MM.1S (cell line): ENCODE results near the gene AFAP1.

Experiments
- CTCF ChIP-seq: fragments of 300-600 bp; sonication (generic); IDR thresholded peaks from 2 replicates; pipeline ENCODE4 v1.5.1; 2016; ENCODE audit warnings: antibody characterized with exemption, low read length, mixed read lengths
- EZH2 ChIP-seq: fragments of 300-600 bp; sonication (generic); optimal IDR thresholded peaks from 2 replicates; pipeline ENCODE3; 2017; ENCODE audit warnings: low read depth, mild to moderate bottlenecking, antibody characterized with exemption, low read length, mixed read lengths
- EZH2phosphoT487 ChIP-seq: fragments of 300-600 bp; sonication (generic); IDR thresholded peaks from 2 replicates; pipeline ENCODE4 v1.6.1; 2018; ENCODE audit warnings: antibody characterized with exemption, low read length

DNA sequence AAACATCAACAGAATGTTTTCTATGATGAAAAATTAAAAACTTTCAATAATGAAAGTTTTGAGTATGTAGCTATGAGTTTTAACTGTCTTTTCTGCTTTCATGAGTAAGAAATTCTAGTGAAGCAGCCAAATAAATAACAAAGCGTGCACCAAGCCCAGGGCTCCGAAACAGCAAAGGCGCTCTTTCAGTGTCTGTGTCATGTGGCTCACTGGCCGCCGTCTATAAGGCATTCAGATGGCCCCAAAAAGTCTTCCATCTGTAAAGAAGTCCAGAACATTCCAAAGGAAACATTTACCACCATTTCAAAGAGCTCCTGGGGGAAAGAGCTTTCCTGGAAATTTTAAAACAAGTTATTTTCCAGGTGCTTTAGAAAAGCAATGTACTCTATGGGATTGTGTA lies 139.9 kb downstream of the AFAP1 start:
- TF ChIP-seq CTCF (no peak), EZH2 (no peak), EZH2phosphoT487 (no peak)
